Measurements from ENCODE around the gene DNAAF9. TPM values are rescaled to one million over a fixed set of nuclear protein-coding genes. Genes with fewer than 3 reads are reported as not detected.

DNAAF9 gene
- total and polyA plus RNA-seq, 2 of the 8 experiments (the other 6 are each of a cell fraction or from before 2014, with no cell fraction given) = 2.6 to 5.7 TPM

- Histone ChIP-seq H3K56ac (replicated peaks; ENCODE audit: insufficient read length, low read depth, low read length) (no peak overlapping the region), H4K5ac (ENCODE audit: insufficient read length, low read depth, low read length) (no peak overlapping the region), H3K4ac (replicated peaks; ENCODE audit: insufficient read length, low read depth, low read length) (no peak overlapping the region), H3K27ac (ENCODE audit: low read depth, low read length) (no peak overlapping the region), H3K14ac (ENCODE audit: insufficient read length) (no peak overlapping the region), H3K4me2 (ENCODE audit: insufficient read depth in 1 of 2, low read depth in 2 of 2, low read length in 2 of 2) (peak overlapping the region; percentile 87 to 98), H3K23me2 (ENCODE audit: low read depth, low read length) (peaks cover 15% of the 10 kb centered on the region), H4K91ac (replicated peaks; ENCODE audit: insufficient read length, low read length) (no peak overlapping the region), H3K4me3 (ENCODE audit: extremely low read depth in 1 of 4, insufficient read depth in 2 of 4, low read depth in 3 of 4, low read length in 4 of 4) (peak overlapping the region; percentile 68 to 86 (median 72)), H3K4me1 (replicated peaks in 1 of 4; ENCODE audit: control insufficient read depth in 3 of 4, insufficient read depth in 4 of 4, low read length in 3 of 4) (peaks cover 0 to 2% (median 0%) of the 10 kb centered on the region in 4 experiments; a peak in 4 of 7 replicates), H3K27me3 (replicated peaks in 1 of 4; ENCODE audit: control insufficient read depth in 3 of 4, extremely low read depth in 1 of 4, insufficient read depth in 3 of 4, low read length in 3 of 4) (peaks cover 0 to 4% (median 0%) of the 10 kb centered on the region in 4 experiments; a peak in 3 of 7 replicates), H2BK5ac (ENCODE audit: low read depth, low read length) (no peak overlapping the region), H3K18ac (ENCODE audit: extremely low read depth, low read length) (no peak overlapping the region), H3K79me1 (ENCODE audit: low read depth, low read length) (no peaks in the 10 kb centered on the region; the same call in 1 of the 2 replicates), H2BK20ac (ENCODE audit: low read length) (no peak overlapping the region), H2AK5ac (ENCODE audit: low read depth, low read length) (no peak overlapping the region), H3K79me2 (ENCODE audit: control insufficient read depth in 1 of 2, insufficient read depth in 2 of 2, low read length in 2 of 2) (peaks cover 0 to 13% of the 10 kb centered on the region in 2 experiments; a peak in 1 of 4 replicates), H4K8ac (ENCODE audit: extremely low read depth, insufficient read depth, low read length) (peak overlapping the region; percentile 37; the same call in 1 of the 2 replicates), H2BK120ac (replicated peaks; ENCODE audit: low read depth, low read length) (no peak overlapping the region), H3K9ac (replicated peaks in 1 of 4; ENCODE audit: extremely low read depth in 1 of 4, low read depth in 3 of 4, low read length in 3 of 4) (peak overlapping the region in 2 of 4 experiments; percentile 17 to 33; a peak in 3 of 7 replicates), H4K20me1 (replicated peaks in 1 of 2; ENCODE audit: control insufficient read depth in 1 of 2, insufficient read depth in 2 of 2, low read length in 2 of 2) (peaks cover 2 to 3% of the 10 kb centered on the region in 2 experiments), H2AFZ (ENCODE audit: low read length) (peak overlapping the region; percentile 78), H3K36me3 (ENCODE audit: control insufficient read depth in 2 of 4, insufficient read depth in 4 of 4, low read length in 3 of 4) (no peaks in the 10 kb centered on the region), H3K23ac (ENCODE audit: insufficient read length) (no peak overlapping the region), H3K9me3 (ENCODE audit: insufficient read depth in 2 of 2, low read depth in 1 of 2, low read length in 1 of 2) (no peaks in the 10 kb centered on the region), H2BK12ac (ENCODE audit: low read depth, low read length) (no peak overlapping the region), H2BK15ac (ENCODE audit: low read length) (no peak overlapping the region)
- TF ChIP-seq EGR1 (IDR thresholded peaks at IDR 0.05; ENCODE audit: borderline replicate concordance, low read depth, low read length) = peak; percentile 61; the same call in 1 of the 2 replicates
- TF ChIP-seq SIX5 (IDR thresholded peaks at IDR 0.05; ENCODE audit: low read depth, low read length) = no peak
- TF ChIP-seq ASH2L (IDR thresholded peaks at IDR 0.05; ENCODE audit: low read length) = no peak
- TF ChIP-seq, protein P1, sequence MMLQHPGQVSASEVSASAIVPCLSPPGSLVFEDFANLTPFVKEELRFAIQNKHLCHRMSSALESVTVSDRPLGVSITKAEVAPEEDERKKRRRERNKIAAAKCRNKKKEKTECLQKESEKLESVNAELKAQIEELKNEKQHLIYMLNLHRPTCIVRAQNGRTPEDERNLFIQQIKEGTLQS (IDR thresholded peaks at IDR 0.05; ENCODE audit: insufficient read depth, low read depth, low read length) = no peak
- no peak for TF ChIP-seq SP1 (IDR thresholded peaks at IDR 0.05; ENCODE audit: low read depth, low read length)
- no peak for TF ChIP-seq SRF (IDR thresholded peaks at IDR 0.05; ENCODE audit: low read depth, low read length)
- ChIA-PET POLR2A (ENCODE audit: partially characterized antibody) (interaction anchor here (0.8 to 0.9 kb wide), 2 partner anchors 9 to 15 kb away, joined by 3 read pairs; no protein-coding TSS in a partner anchor), CTCF (ENCODE audit: partially characterized antibody) (interaction anchor here (0.6 to 1.8 kb wide), 7 partner anchors 14 to 171 kb away, joined by 3 to 5 read pairs (median 4); no protein-coding TSS in a partner anchor)
- FAIRE-seq (no peak), DNase-seq (ENCODE audit: low read depth in 1 of 2, low spot score in 2 of 2) (peak in 1 of 2 experiments; percentile 50)
- 3% methylated on average over 25 of the region's 27 CpGs; no CpG with 5 or more reads in 1 of the 2 experiments for WGBS, 2 experiments (ENCODE audit: extremely low coverage in 1 of 2, insufficient coverage in 1 of 2, insufficient read length in 1 of 2, insufficient replicate concordance in 2 of 2, low coverage in 1 of 2, low lambda C conversion rate in 2 of 2, missing lambda C conversion rate in 1 of 2)
Measured at GRCh38 chr20:3406481-3407039, 909 bp downstream of the DNAAF9 start.
